ENCODE measurements around the gene DNAJB13. TPM values are rescaled to one million over a fixed set of nuclear protein-coding genes. Genes with fewer than 3 reads are reported as not detected.

The DNAJB13 gene
- polyA plus RNA-seq, 1 donor from 2014 or later, result not detected

DNA sequence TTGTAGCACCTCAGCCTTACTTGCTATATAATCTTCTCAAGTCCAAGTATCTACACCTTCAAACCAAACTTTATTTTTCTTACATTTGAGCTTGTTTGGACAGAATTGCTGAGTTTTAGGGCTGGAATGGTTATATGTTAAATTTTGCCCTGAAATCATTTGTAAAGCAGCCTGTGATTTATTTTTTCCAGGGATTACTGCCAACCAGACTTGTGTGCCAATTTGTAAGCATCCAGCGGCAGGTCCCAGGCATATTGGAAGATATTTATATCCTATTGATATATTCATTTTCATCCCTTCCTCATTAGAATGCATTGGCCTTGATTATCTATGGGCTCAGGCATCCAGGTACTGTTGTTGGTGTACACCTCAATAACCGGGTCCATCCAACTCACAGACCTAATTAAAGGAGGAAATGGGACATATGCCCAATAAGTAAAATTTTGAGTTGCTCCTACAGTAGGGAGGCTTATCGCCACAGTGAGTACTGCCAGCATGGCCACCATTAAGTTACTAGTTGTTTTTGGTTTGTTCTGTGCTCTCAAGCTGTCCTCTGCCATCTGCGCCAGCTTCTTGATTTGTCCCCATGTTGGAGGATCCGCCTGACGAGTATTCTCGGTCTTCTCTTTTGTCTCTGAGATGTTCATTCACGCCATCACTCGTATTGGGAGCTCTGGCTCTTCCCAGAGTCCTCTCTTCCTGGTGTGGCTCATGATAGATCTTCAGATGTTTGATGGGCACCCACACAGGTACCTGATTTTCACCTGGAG lies 9.8 kb upstream of the DNAJB13 start:
- Histone ChIP-seq H3K36me3 (ENCODE audit: insufficient read depth, low read length) (peaks cover 4% of the 10 kb centered on the region), H3K4me2 (ENCODE audit: low read length) (no peak overlapping the region), H3K9me3 (ENCODE audit: low read length) (no peaks in the 10 kb centered on the region), H3K27ac (ENCODE audit: low read length) (no peak overlapping the region), H3K4me3 (ENCODE audit: low read length) (no peak overlapping the region), H3K9me2 (ENCODE audit: insufficient read depth, low read length) (no peaks in the 10 kb centered on the region), H2AFZ (ENCODE audit: low read depth, low read length) (no peak overlapping the region), H3K79me2 (replicated peaks; ENCODE audit: insufficient read depth, low read length) (no peaks in the 10 kb centered on the region), H3K9ac (ENCODE audit: low read length) (no peak overlapping the region), H3K27me3 (ENCODE audit: insufficient read depth, low read depth, low read length) (no peaks in the 10 kb centered on the region), H3F3A (ENCODE audit: insufficient read depth, low read length, poor library complexity, severe bottlenecking) (no peaks in the 10 kb centered on the region), H4K20me1 (ENCODE audit: insufficient read depth) (no peaks in the 10 kb centered on the region)
- TF ChIP-seq EP300 (conservative IDR thresholded peaks at IDR 0.05; ENCODE audit: poor library complexity, severe bottlenecking) (no peak), EZH2 (IDR thresholded peaks at IDR 0.05; ENCODE audit: borderline replicate concordance, insufficient read depth, low read length, poor library complexity, severe bottlenecking) (no peak), RAD21 (conservative IDR thresholded peaks at IDR 0.05) (no peak), POLR2AphosphoS5 (IDR thresholded peaks at IDR 0.05) (no peak), MXI1 (conservative IDR thresholded peaks at IDR 0.05; ENCODE audit: poor library complexity, severe bottlenecking) (no peak), TAF1 (IDR thresholded peaks at IDR 0.05; ENCODE audit: low read depth) (no peak), SMC3 (conservative IDR thresholded peaks at IDR 0.05; ENCODE audit: poor library complexity) (no peak)
- TF ChIP-seq, protein P1, sequence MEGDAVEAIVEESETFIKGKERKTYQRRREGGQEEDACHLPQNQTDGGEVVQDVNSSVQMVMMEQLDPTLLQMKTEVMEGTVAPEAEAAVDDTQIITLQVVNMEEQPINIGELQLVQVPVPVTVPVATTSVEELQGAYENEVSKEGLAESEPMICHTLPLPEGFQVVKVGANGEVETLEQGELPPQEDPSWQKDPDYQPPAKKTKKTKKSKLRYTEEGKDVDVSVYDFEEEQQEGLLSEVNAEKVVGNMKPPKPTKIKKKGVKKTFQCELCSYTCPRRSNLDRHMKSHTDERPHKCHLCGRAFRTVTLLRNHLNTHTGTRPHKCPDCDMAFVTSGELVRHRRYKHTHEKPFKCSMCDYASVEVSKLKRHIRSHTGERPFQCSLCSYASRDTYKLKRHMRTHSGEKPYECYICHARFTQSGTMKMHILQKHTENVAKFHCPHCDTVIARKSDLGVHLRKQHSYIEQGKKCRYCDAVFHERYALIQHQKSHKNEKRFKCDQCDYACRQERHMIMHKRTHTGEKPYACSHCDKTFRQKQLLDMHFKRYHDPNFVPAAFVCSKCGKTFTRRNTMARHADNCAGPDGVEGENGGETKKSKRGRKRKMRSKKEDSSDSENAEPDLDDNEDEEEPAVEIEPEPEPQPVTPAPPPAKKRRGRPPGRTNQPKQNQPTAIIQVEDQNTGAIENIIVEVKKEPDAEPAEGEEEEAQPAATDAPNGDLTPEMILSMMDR (IDR thresholded peaks at IDR 0.05; ENCODE audit: poor library complexity, severe bottlenecking), result no peak
- TF ChIP-seq, protein P2, sequence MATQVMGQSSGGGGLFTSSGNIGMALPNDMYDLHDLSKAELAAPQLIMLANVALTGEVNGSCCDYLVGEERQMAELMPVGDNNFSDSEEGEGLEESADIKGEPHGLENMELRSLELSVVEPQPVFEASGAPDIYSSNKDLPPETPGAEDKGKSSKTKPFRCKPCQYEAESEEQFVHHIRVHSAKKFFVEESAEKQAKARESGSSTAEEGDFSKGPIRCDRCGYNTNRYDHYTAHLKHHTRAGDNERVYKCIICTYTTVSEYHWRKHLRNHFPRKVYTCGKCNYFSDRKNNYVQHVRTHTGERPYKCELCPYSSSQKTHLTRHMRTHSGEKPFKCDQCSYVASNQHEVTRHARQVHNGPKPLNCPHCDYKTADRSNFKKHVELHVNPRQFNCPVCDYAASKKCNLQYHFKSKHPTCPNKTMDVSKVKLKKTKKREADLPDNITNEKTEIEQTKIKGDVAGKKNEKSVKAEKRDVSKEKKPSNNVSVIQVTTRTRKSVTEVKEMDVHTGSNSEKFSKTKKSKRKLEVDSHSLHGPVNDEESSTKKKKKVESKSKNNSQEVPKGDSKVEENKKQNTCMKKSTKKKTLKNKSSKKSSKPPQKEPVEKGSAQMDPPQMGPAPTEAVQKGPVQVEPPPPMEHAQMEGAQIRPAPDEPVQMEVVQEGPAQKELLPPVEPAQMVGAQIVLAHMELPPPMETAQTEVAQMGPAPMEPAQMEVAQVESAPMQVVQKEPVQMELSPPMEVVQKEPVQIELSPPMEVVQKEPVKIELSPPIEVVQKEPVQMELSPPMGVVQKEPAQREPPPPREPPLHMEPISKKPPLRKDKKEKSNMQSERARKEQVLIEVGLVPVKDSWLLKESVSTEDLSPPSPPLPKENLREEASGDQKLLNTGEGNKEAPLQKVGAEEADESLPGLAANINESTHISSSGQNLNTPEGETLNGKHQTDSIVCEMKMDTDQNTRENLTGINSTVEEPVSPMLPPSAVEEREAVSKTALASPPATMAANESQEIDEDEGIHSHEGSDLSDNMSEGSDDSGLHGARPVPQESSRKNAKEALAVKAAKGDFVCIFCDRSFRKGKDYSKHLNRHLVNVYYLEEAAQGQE (IDR thresholded peaks at IDR 0.05; ENCODE audit: borderline replicate concordance), result no peak

DNA sequence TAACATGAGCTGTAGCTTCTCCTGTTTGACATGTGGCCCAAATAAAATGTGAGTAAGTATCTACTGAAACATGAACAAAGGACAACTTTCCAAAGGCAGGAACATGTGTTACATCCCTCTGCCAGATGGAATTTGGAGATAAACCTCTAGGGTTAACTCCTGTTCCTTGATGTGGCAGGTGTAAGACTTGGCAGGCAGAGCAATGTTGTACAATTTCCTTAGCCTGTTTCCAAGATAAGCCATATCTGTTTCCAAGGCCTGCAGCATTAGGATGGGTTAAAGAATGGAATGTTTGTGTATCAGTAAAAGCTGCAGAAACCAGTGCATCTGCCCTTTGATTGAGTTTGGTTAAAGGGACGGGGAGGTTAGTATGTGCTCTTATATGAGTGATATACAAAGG lies 8.8 kb upstream of the DNAJB13 start:
- Histone ChIP-seq H3K36me3 (ENCODE audit: insufficient read depth, low read length) (peaks cover 4% of the 10 kb centered on the region), H3K9me2 (ENCODE audit: insufficient read depth, low read length) (no peaks in the 10 kb centered on the region), H3K27ac (ENCODE audit: low read length) (no peak overlapping the region), H3K9me3 (ENCODE audit: low read length) (no peaks in the 10 kb centered on the region), H4K20me1 (ENCODE audit: insufficient read depth) (no peaks in the 10 kb centered on the region), H2AFZ (ENCODE audit: low read depth, low read length) (no peak overlapping the region), H3K9ac (ENCODE audit: low read length) (no peak overlapping the region), H3K79me2 (replicated peaks; ENCODE audit: insufficient read depth, low read length) (no peaks in the 10 kb centered on the region), H3K4me2 (ENCODE audit: low read length) (no peak overlapping the region), H3K4me3 (ENCODE audit: low read length) (no peak overlapping the region), H3K27me3 (ENCODE audit: insufficient read depth, low read depth, low read length) (no peaks in the 10 kb centered on the region), H3F3A (ENCODE audit: insufficient read depth, low read length, poor library complexity, severe bottlenecking) (no peaks in the 10 kb centered on the region)
- TF ChIP-seq, protein P2 (IDR thresholded peaks at IDR 0.05; ENCODE audit: borderline replicate concordance), result no peak
- TF ChIP-seq, protein P1 (IDR thresholded peaks at IDR 0.05; ENCODE audit: poor library complexity, severe bottlenecking), result no peak
